Dedifferentiated amniotic fluid mesenchymal stem cell (primary cell): ENCODE data around the gene FOXL1.

Experiments used
- DNase-seq: peaks from one replicate; pipeline ENCODE4 v3.0.0-alpha.2; 2016; ENCODE audit errors: extremely low spot score

Gene FOXL1

GRCh38 chr16:86631444-86631843, 53.1 kb downstream of the FOXL1 start:
- DNase-seq = no peak
